HG02981 (cell line): ENCODE measurements around the gene IPO13.

ENCODE experiments used
- ATAC-seq: cut with Tn5 transposase; IDR thresholded peaks from one replicate; pipeline ENCODE4 v1.9.1; 2021; ENCODE audit warnings: mild to moderate bottlenecking, moderate library complexity; ENCODE audit not compliant: unreplicated experiment

The IPO13 gene

DNA sequence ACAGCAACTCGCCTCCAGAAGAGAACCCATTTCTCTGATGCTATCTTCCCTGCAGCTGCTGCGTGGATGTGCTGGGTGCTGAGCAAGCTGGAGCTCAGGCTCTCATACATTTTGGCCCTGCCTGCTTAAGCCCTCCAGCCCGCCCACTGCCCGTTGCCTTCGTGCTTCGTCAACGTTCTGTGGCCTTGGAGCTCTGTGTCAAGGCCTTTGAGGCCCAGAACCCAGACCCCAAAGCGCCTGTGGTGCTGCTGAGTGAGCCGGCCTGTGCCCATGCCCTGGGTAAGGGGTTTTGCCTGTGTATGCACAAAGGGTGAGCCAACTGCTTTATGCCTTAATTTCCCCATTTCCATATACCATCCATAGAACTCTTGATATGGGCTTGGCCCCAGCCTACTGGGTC is 24.2 kb downstream of the IPO13 start:
- ATAC-seq = no peak

- ATAC-seq = no peak
Measured at GRCh38 chr1:43971336-43971980, 24.7 kb downstream of the IPO13 start.

DNA sequence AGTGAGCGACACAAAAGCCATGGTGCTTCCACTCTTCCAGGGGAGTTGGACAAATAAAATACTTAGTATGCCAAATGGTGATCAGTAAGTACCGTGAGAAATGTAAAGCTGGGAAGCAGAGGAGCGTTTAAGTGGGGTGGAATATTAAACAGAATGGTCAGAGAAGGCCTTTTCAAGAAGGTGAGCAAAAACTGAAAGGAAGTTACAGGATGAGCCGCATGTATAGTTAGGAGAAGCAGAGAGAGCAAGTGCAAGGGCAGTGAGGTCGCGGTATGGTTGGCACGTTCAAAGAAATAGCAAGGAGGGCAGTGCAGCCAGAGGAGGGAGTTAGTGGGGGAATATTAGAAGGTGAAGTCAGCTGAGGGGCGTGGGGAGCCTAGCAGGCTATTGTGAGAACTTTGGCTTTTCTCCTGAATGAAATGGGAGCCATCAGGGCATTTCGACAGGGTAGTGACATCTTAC is 27.3 kb downstream of the IPO13 start:
- ATAC-seq = no peak

GRCh38 chr1:43974443-43975248 is 27.9 kb downstream of the IPO13 start, which contains the start of gene ATP6V0B:
TSS of gene ATP6V0B (plus strand) at chr1:43974960. CDS start at chr1:43975041, 81 bp downstream.
- peak; percentile 61 for ATAC-seq

GRCh38 chr1:43975249-43975961 is 28.7 kb downstream of the IPO13 start:
- ATAC-seq = no peak

DNA sequence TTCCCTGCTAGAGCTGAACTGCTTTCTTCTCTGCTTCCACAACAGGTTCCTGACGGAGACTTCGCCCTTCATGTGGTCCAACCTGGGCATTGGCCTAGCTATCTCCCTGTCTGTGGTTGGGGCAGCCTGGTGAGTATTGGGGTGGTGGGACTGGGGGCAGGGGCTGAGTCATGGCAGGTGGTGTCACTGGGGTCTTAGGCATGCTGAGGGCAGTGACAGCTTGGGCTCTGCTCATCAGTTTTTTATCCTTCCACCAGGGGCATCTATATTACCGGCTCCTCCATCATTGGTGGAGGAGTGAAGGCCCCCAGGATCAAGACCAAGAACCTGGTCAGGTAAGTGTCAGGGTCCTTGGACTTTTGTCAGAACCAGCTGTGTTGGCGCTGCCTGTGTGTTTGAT is 29.3 kb downstream of the IPO13 start:
- ATAC-seq = no peak

DNA sequence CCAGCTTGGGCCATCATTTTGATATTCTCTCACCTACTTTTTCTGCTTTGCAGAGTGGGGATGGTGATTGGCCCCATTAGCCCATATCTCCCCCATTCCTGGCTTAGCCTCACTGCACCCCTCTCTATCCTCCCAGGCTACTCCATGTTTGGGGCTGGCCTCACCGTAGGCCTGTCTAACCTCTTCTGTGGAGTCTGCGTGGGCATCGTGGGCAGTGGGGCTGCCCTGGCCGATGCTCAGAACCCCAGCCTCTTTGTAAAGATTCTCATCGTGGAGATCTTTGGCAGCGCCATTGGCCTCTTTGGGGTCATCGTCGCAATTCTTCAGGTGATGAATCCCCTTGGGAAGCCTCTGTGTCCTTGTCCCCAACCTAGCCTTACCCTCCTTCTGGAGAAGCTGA is 30.1 kb downstream of the IPO13 start:
- no peak for ATAC-seq

- ATAC-seq = no peak
Measured at GRCh38 chr1:43977376-43978263, 30.9 kb downstream of the IPO13 start.

- ATAC-seq = no peak
Measured at GRCh38 chr1:43978264-43978550, 31.5 kb downstream of the IPO13 start.

DNA sequence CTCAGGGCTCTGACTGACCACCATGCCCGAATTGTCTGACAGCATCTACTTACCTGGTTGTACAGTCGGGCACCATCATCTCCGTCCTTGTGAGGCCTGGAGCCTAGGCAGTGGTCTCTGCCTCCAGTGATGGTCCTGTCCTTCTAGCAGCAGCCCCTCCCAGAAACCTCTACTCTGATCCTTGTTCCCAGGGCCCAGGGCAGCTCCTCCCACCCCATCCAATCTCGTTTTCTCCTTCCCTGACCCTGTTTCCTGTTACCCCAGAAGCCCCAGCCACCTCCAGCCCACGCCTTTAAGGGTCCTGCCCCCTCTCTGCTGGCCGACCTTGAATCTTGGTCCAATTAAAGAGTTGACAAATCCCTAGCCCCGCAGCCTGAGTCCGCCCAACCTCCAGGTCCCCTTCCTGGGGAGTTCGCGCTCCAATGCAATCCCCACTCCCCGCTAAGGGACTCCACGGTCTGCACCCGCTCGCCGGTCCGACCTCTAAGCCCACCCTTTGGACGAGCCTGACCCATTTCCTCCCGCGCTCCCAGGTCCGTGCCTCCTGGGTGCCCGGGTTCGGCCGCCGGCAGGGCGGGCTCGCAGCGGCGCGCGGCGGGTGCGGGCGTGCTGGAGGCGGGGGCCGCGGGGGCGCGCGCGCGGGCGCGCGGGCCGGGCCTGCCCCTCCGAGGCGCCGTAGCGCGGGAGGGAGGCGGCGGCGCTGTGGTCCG is 32.0 kb downstream of the IPO13 start, which contains the start of gene B4GALT2:
TSS of gene B4GALT2 (plus strand) at position 660 of the 710 bp plus-strand sequence. CDS start 1,951 bp downstream, outside the sequence.
- ATAC-seq = no peak

GRCh38 chr1:43979261-43979527 is 32.4 kb downstream of the IPO13 start:
- no peak for ATAC-seq

DNA sequence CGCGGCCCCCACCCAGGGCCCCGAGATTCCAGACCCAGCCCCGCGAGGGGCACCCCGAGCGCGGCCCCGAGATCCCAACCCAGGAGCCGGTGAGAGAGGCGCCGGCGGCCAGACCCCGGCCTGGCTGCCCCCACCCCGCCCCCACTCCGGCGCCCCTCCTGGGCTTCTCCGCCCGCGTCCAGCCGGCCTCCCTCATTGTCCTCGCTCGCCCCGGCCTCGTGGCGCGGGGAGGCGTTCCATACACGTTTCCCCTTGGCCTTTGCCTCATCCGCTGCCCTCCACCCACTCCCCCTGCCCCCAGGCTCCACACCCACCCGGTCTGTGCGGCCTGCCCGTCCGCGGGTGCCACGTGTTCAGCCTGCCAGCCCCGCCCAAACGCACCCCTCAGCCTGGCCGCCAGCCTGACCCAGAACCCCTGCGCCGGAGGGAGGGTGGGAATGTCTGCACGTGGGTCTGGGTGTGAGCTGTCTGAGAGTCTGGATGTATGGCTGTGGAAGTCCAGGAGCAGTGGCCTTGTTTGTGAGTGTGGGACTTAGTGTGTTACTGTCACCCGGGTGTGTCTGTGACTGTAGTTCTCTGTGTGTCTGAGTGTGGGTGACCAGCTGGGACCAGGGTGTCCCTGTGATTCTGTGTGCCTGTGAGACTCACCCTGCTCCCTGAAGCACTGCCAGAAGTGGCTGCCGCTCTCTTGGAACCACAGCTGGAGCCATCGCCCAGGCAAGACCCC is 32.9 kb downstream of the IPO13 start:
- ATAC-seq = no peak

GRCh38 chr1:43980255-43981134 is 33.7 kb downstream of the IPO13 start:
- no peak for ATAC-seq

DNA sequence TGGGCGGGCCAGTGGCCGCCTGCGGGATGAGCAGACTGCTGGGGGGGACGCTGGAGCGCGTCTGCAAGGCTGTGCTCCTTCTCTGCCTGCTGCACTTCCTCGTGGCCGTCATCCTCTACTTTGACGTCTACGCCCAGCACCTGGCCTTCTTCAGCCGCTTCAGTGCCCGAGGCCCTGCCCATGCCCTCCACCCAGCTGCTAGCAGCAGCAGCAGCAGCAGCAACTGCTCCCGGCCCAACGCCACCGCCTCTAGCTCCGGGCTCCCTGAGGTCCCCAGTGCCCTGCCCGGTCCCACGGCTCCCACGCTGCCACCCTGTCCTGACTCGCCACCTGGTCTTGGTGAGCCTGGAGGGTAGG is 34.4 kb downstream of the IPO13 start:
- no peak for ATAC-seq

- no peak for ATAC-seq
Measured at GRCh38 chr1:43981636-43982035, 34.9 kb downstream of the IPO13 start.

GRCh38 chr1:43982241-43982640 is 35.5 kb downstream of the IPO13 start:
- no peak for ATAC-seq

GRCh38 chr1:43982808-43983207 is 36.1 kb downstream of the IPO13 start:
- no peak for ATAC-seq

GRCh38 chr1:43983253-43983899 is 36.6 kb downstream of the IPO13 start:
- ATAC-seq = no peak
